Vagina (tissue), 2 donors: ENCODE measurements around the gene NPAS3. TPM values are rescaled to one million over a fixed set of nuclear protein-coding genes. Genes with fewer than 3 reads are reported as not detected.

Experiments
- DNase-seq, 2 donors: peaks; one replicate each; pipeline ENCODE4 v3.0.0-alpha.2; 2017; ENCODE audit errors: extremely low spot score in 2 of 2
- H3K27ac ChIP-seq: fragments of 200-600 bp; sonication (generic); one replicate; pipeline ENCODE4 v1.5.1; 2019
- H3K27me3 ChIP-seq: fragments of 200-600 bp; sonication (generic); one replicate; pipeline ENCODE4 v1.5.1; 2019
- H3K36me3 ChIP-seq, 2 donors: fragments of 200-600 bp; sonication (generic); one replicate each; pipeline ENCODE4 v1.5.1; 2017 to 2019
- H3K4me1 ChIP-seq: fragments of 200-600 bp; sonication (generic); one replicate; pipeline ENCODE4 v1.5.1; 2019
- H3K4me3 ChIP-seq, 2 donors: fragments of 200-600 bp; sonication (generic); 1 replicate in 1 of 2; 2 replicates in 1 of 2; pipeline ENCODE4 v1.5.1; 2016 to 2019
- H3K9me3 ChIP-seq: fragments of 200-600 bp; sonication (generic); one replicate; pipeline ENCODE4 v1.5.1; 2019
- POLR2A ChIP-seq, 2 donors: fragments of 450-650 bp; IDR thresholded peaks; one replicate each; pipeline ENCODE4 v1.6.1; 2017; ENCODE audit warnings: antibody characterized with exemption in 2 of 2, mild to moderate bottlenecking in 2 of 2, moderate library complexity in 2 of 2
- POLR2AphosphoS5 ChIP-seq, 2 donors: sonication (generic); formaldehyde crosslinking; IDR thresholded peaks; one replicate each; pipeline ENCODE4 v1.9.0; 2017; ENCODE audit warnings: antibody characterized with exemption in 2 of 2, mild to moderate bottlenecking in 2 of 2, low read depth in 1 of 2; ENCODE audit not compliant: insufficient read depth in 1 of 2
- intact Hi-C: fragments of 100-400 bp; cut with DNase I; formaldehyde crosslinking; loops from one replicate; pipeline ENCODE4 v1.15.1; 2023
- total RNA-seq: library from RNA; depleted of rRNA; stranded (reverse); fragments of >200 nt; gene quantifications from one replicate; pipeline ENCODE4 v1.2.3, GENCODE V29; 2016
- TF ChIP-seq, protein P1 (sequence below), 3 experiments: fragments of 450-650 bp in 2 of 3; fragments of 200-600 bp in 1 of 3; sonication (generic) in 1 of 3; IDR thresholded peaks; one replicate each; pipeline ENCODE4 v1.5.1; 2017 to 2019; ENCODE audit warnings: antibody characterized with exemption in 3 of 3, mild to moderate bottlenecking in 2 of 3, moderate library complexity in 2 of 3

NPAS3 gene
- total RNA-seq, 1 donor from 2014 or later, result 1.2 TPM

DNA sequence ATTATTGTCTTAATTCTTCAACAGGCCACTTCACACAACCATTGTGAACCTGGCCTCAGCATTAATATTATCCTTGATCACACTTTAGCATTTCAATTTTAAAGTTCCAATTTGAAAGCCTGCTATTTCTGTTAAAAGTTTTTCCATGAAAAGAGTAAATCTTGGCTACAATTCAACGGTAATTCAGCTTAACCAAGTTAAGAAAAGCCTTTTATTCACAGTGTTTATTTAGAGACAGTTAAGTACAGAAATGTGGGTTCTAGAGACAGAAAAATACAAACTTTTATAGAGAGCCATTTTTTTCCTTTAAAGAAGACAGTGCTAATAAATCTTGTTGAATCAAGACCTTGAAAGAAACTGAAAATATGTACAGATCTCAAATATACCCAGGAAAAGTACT, 103.9 kb downstream of the NPAS3 start:
- no peak for DNase-seq
- TF ChIP-seq, protein P1, sequence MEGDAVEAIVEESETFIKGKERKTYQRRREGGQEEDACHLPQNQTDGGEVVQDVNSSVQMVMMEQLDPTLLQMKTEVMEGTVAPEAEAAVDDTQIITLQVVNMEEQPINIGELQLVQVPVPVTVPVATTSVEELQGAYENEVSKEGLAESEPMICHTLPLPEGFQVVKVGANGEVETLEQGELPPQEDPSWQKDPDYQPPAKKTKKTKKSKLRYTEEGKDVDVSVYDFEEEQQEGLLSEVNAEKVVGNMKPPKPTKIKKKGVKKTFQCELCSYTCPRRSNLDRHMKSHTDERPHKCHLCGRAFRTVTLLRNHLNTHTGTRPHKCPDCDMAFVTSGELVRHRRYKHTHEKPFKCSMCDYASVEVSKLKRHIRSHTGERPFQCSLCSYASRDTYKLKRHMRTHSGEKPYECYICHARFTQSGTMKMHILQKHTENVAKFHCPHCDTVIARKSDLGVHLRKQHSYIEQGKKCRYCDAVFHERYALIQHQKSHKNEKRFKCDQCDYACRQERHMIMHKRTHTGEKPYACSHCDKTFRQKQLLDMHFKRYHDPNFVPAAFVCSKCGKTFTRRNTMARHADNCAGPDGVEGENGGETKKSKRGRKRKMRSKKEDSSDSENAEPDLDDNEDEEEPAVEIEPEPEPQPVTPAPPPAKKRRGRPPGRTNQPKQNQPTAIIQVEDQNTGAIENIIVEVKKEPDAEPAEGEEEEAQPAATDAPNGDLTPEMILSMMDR (IDR thresholded peaks at IDR 0.05), result no peak
- TF ChIP-seq POLR2A (IDR thresholded peaks at IDR 0.05), result no peak
- Histone ChIP-seq H3K4me1 (no peaks in the 10 kb centered on the region), H3K36me3 (no peaks in the 10 kb centered on the region), H3K27me3 (no peaks in the 10 kb centered on the region), H3K4me3 (no peak overlapping the region), H3K27ac (no peak overlapping the region), H3K9me3 (no peaks in the 10 kb centered on the region)
- intact Hi-C loops, result no loop called here

DNA sequence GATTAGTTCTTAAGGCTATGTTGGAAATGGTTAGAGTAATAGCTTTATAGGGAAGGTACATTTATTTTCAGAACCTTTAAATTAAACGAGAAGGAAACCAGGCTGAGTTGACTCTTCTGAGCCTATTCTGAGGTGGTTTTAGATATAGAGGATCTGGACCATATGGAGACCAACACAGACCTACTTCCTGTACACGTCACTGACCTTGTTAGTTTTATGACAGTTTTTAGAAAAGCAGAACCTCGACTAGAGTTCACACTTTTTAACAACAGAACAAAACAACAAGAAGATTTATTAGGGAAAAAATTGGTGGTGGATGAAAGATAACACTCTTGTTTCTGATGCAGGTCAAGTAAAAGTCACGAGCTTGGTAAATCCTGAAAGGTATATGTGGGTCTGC, 107.1 kb downstream of the NPAS3 start:
- Histone ChIP-seq H3K36me3 (no peaks in the 10 kb centered on the region), H3K27me3 (no peaks in the 10 kb centered on the region), H3K4me3 (no peak overlapping the region), H3K27ac (no peak overlapping the region), H3K4me1 (no peaks in the 10 kb centered on the region), H3K9me3 (no peaks in the 10 kb centered on the region)
- TF ChIP-seq POLR2AphosphoS5 (IDR thresholded peaks at IDR 0.05; ENCODE audit: insufficient read depth in 1 of 2, low read depth in 1 of 2) (no peak), POLR2A (IDR thresholded peaks at IDR 0.05) (no peak)
- TF ChIP-seq, protein P1 (IDR thresholded peaks at IDR 0.05), result no peak
- intact Hi-C loops, result no loop called here
- DNase-seq, result no peak

DNA sequence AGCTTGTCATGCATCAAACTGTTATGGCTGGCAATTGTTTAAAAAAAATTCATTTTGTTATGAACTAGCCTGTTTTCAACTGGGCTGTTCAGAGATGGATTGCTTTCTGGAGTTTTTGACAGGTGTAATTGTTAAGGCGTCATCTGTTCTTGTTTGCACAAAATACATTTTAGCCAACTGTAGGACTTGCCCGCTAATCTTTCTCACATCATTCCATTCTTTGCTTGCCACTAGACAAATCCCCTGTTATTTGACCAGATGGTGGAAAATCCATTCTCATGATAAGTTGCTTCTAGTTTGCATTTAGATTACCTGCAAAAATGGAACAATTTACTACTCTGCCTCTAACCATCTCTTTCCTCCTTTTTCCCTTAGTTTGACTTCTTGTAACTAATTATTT, 114.3 kb downstream of the NPAS3 start:
- Histone ChIP-seq H3K36me3 (no peaks in the 10 kb centered on the region), H3K4me3 (no peak overlapping the region), H3K9me3 (no peaks in the 10 kb centered on the region), H3K27ac (no peak overlapping the region), H3K4me1 (no peaks in the 10 kb centered on the region), H3K27me3 (no peaks in the 10 kb centered on the region)
- no peak for TF ChIP-seq POLR2A (IDR thresholded peaks at IDR 0.05)
- TF ChIP-seq, protein P1 (IDR thresholded peaks at IDR 0.05), result no peak
- TF ChIP-seq POLR2AphosphoS5 (IDR thresholded peaks at IDR 0.05; ENCODE audit: insufficient read depth in 1 of 2, low read depth in 1 of 2), result no peak
- intact Hi-C loops, result no loop called here
- DNase-seq, result no peak

DNA sequence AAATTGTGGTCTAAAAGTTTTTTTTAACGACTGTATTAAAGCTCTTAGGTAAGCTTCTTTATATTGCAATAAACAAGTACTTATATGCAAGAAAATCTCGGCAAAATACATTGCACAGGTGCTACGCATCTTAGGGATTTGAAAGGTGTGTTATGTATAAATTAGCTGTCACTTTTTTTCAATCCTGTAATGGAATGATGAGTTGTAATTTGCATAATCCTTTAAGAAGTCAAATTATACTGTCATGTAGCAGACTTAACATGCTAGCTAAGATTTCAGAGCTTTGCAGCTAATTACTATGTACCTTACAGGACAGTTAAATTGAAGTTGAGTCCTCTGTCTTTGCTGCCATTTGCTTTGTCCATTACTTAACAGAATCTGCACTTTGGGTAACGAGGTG, 117.5 kb downstream of the NPAS3 start:
- TF ChIP-seq POLR2AphosphoS5 (IDR thresholded peaks at IDR 0.05; ENCODE audit: insufficient read depth in 1 of 2, low read depth in 1 of 2) (no peak), POLR2A (IDR thresholded peaks at IDR 0.05) (no peak)
- TF ChIP-seq, protein P1 (IDR thresholded peaks at IDR 0.05), result no peak
- no peaks in the 10 kb centered on the region for H3K36me3 ChIP-seq
- no peaks in the 10 kb centered on the region for H3K27me3 ChIP-seq
- no peak overlapping the region for H3K27ac ChIP-seq
- no peaks in the 10 kb centered on the region for H3K4me1 ChIP-seq
- intact Hi-C loops, result no loop called here
- no peak for DNase-seq
- H3K4me3 ChIP-seq, result no peak overlapping the region
- H3K9me3 ChIP-seq, result no peaks in the 10 kb centered on the region

DNA sequence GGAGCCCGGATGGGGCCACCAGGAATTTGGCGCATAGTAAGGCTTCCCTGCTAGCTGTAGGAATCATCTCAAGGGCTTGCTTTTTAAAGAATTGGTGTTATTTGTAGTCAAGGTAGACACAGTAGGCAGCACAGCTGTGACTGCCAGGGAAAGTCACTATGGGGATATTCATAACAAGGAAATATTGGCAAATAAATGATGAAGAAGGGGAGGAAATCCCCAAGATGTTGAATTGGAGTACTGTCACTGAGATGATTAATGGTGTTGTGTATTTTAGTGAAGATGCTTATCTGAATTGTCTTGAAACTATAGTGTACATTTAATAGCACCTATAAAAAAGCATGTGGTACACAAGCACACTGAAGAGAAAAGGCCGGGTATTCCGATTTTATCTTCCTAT, 118.9 kb downstream of the NPAS3 start:
- Histone ChIP-seq H3K4me1 (no peaks in the 10 kb centered on the region), H3K27me3 (no peaks in the 10 kb centered on the region), H3K4me3 (no peak overlapping the region), H3K27ac (no peak overlapping the region), H3K9me3 (no peaks in the 10 kb centered on the region), H3K36me3 (no peaks in the 10 kb centered on the region)
- intact Hi-C loops, result no loop called here
- DNase-seq, result no peak
- TF ChIP-seq, protein P1 (IDR thresholded peaks at IDR 0.05), result no peak
- TF ChIP-seq POLR2A (IDR thresholded peaks at IDR 0.05) (no peak), POLR2AphosphoS5 (IDR thresholded peaks at IDR 0.05; ENCODE audit: insufficient read depth in 1 of 2, low read depth in 1 of 2) (no peak)
